Upper lobe of left lung (tissue), 4 donors: ENCODE measurements around the gene BPNT1.

Source experiments
- CTCF ChIP-seq, 6 experiments: fragments of 450-650 bp in 4 of 6; fragments of 200-600 bp in 2 of 6; sonication (generic) in 2 of 6; IDR thresholded peaks; one replicate each; pipeline ENCODE4 v1.5.1; 2016 to 2019; ENCODE audit warnings: antibody characterized with exemption in 6 of 6
- EP300 ChIP-seq, 4 donors: sonication (generic); formaldehyde crosslinking; IDR thresholded peaks; one replicate each; pipeline ENCODE4 v1.5.1; 2017; ENCODE audit warnings: antibody characterized with exemption in 4 of 4, control low read depth in 2 of 4

- no peak for TF ChIP-seq CTCF (IDR thresholded peaks at IDR 0.05)
- no peak for TF ChIP-seq EP300 (IDR thresholded peaks at IDR 0.05)
These were observed 77.3 kb downstream of the BPNT1 start for GRCh38 chr1:220012259-220012658.
